ENCODE data around the gene RIC3. TPM values are rescaled to one million over a fixed set of nuclear protein-coding genes. Genes with fewer than 3 reads are reported as not detected.
A peak's percentile ranks its signal among the peaks of the same experiment; 100 is the strongest.

Gene RIC3
- total and polyA plus RNA-seq, 12 donors: 4.7 to 17.0 (median 12.5) TPM

DNA sequence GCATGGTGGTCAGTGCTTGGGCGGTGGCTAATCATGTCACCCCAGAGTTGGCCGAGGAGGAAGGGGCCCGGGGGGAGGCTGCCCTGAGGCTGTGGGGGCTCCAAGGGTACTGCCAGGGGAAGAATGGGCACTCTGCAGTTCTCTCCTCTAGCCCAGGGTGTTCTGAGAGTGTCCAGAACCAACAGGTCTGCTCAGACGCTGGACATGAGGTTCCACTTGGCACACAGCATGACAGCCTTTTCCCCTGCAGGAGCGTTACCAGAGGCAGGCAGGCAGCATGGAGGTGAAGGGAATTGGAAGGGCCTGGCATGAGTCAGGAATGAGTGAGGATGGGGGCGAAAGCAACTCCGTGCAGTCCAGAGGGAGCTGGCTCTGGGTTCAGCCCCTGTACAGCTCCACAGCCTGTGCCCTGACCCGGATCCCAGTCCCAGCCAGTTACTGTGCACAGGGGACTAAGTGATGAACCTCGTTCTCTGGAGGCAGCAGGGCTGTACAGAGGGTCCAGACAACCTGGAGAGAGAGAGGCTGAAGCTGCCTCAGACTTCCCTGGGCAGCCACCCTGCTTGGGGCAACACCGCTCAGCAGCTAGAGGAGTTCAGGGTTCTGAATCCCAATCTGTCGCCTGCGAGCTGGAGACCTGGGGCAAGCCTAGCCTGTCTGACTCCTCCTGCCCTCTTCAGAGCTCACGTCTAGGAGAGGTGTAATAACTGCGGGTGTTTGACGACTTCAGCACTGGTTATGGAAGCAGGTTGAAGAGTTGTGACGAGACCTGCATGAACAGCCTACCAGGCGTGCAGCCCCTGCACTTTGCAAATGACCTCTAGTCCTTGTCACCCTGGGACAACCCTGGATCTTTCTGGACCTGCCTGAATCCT, 102.6 kb downstream of the RIC3 start:
- no peaks in the 10 kb centered on the region for H3K27me3 ChIP-seq
- H3K36me3 ChIP-seq: no peaks in the 10 kb centered on the region
- DNase-seq: peak in 1 of 2 donors; percentile 5
- peak in 2 of 8 donors; percentile 10 to 15 for ATAC-seq
- H3K9me3 ChIP-seq: no peaks in the 10 kb centered on the region
- intact Hi-C loops (cut with DNase I): loop anchor here in 3 of 10 donors (5.0 kb wide), 1 partner anchor 34 kb away; no protein-coding TSS in a partner anchor
- TF ChIP-seq, protein P1, sequence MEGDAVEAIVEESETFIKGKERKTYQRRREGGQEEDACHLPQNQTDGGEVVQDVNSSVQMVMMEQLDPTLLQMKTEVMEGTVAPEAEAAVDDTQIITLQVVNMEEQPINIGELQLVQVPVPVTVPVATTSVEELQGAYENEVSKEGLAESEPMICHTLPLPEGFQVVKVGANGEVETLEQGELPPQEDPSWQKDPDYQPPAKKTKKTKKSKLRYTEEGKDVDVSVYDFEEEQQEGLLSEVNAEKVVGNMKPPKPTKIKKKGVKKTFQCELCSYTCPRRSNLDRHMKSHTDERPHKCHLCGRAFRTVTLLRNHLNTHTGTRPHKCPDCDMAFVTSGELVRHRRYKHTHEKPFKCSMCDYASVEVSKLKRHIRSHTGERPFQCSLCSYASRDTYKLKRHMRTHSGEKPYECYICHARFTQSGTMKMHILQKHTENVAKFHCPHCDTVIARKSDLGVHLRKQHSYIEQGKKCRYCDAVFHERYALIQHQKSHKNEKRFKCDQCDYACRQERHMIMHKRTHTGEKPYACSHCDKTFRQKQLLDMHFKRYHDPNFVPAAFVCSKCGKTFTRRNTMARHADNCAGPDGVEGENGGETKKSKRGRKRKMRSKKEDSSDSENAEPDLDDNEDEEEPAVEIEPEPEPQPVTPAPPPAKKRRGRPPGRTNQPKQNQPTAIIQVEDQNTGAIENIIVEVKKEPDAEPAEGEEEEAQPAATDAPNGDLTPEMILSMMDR (IDR thresholded peaks at IDR 0.05): no peak
- no peak overlapping the region for H3K4me3 ChIP-seq
- WGBS, 2 donors: 75 to 79% methylated on average over 17 of the region's 17 CpGs
- peak overlapping the region in 4 of 10 donors; percentile 12 to 81 (median 62) for H3K27ac ChIP-seq
- H3K4me1 ChIP-seq: peaks cover 28 to 85% (median 73%) of the 10 kb centered on the region in 9 donors

DNA sequence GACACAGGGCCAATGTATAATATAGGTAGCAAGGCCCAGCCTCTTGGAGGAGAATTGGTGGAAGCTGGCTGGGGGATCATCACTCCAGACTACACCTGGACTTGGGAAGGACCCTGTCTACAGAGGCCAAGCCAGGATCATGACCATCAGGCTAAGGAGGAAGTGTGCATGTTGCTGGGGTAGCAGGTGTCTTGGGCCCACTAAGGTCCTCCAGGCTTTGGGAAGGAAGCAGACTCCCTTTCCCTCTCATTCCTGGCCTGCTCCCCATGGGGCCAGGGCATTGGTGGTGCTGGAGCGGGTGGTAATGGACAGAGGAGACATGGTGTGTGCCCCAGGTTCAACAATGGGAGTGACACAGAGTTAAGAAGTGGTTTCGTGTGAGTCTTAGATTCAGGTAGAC, 103.8 kb downstream of the RIC3 start:
- DNase-seq (no peak), ATAC-seq (no peak)
- Histone ChIP-seq H3K9me3 (no peaks in the 10 kb centered on the region), H3K4me3 (no peak overlapping the region), H3K27ac (no peak overlapping the region), H3K36me3 (no peaks in the 10 kb centered on the region), H3K27me3 (no peaks in the 10 kb centered on the region), H3K4me1 (peaks cover 31 to 92% (median 77%) of the 10 kb centered on the region in 9 donors)
- WGBS, 2 donors: 95 to 98% methylated on average over 2 of the region's 2 CpGs
- TF ChIP-seq, protein P1 (IDR thresholded peaks at IDR 0.05): no peak
- intact Hi-C loops (cut with DNase I): loop anchor here in 3 of 10 donors (5.0 kb wide), 1 partner anchor 33 kb away; no protein-coding TSS in a partner anchor

DNA sequence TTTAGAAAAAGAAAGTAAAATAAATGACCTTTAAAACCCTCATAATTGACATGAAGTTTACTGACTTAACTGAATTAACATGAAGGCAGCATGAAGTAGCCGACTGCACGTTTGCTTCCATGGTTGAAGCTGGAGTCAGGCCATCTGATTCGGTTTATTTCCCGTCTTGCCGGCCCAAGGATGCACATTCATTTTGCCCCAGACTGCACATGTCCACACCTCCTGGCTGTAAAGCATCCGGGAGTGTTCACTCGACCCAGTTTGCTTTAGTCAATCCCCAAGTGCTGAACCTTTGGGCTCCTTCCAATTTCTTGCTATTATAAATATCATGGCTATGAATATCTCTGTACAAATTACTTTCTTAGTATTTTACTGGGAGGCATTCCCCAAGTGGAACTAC, 105.5 kb downstream of the RIC3 start:
- Histone ChIP-seq H3K4me3 (peak overlapping the region in 1 of 10 donors; percentile 6), H3K4me1 (peaks cover 22 to 86% (median 65%) of the 10 kb centered on the region in 9 donors), H3K27ac (peak overlapping the region; percentile 4 to 84 (median 64)), H3K27me3 (no peaks in the 10 kb centered on the region), H3K9me3 (no peaks in the 10 kb centered on the region), H3K36me3 (no peaks in the 10 kb centered on the region)
- WGBS, 2 donors: 14 to 16% methylated on average over 7 of the region's 7 CpGs
- TF ChIP-seq, protein P1 (IDR thresholded peaks at IDR 0.05): no peak
- intact Hi-C loops (cut with DNase I): no loop called here
- DNase-seq: peak in 1 of 2 donors; percentile 63
- ATAC-seq: peak; percentile 40 to 79 (median 64)

DNA sequence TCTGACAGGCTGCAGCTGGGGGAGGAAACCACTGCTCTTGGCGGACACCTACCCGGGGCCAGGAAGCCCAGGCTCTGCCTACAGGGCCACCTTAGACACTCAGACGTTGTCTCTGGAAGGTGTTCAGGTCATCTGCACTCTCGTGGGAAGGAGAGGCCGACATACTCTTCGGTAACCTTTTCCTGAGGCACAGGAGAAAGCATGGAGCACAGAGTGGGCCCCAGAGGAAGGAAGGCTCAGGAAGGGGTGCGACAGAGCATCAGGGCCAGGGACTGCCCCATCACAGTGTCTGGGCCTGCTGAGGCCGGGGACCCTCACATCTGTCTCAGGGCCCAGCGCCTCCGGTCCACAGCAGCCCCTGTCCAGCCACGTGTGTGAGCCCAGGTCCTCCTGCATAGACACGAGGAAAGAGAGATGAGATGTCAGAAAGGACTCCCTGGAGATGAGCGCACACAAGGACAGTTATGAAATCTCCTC, 106.0 kb downstream of the RIC3 start:
- DNase-seq: no peak
- peaks cover 17 to 81% (median 60%) of the 10 kb centered on the region in 9 donors for H3K4me1 ChIP-seq
- ATAC-seq: peak in 4 of 8 donors; percentile 4 to 16 (median 6)
- WGBS, 2 donors: 54 to 65% methylated on average over 13 of the region's 13 CpGs
- H3K9me3 ChIP-seq: no peaks in the 10 kb centered on the region
- peak overlapping the region; percentile 1 to 84 (median 64) for H3K27ac ChIP-seq
- TF ChIP-seq, protein P1 (IDR thresholded peaks at IDR 0.05): no peak
- intact Hi-C loops (cut with DNase I): no loop called here
- peak overlapping the region in 1 of 10 donors; percentile 6 for H3K4me3 ChIP-seq
- no peaks in the 10 kb centered on the region for H3K36me3 ChIP-seq
- H3K27me3 ChIP-seq: no peaks in the 10 kb centered on the region
